OCI-LY1 (cell line): ENCODE measurements around the gene SMYD3.

Experiments used
- H2AFZ ChIP-seq: fragments of 200-600 bp; sonication (generic), shearing (Covaris generic); 2 replicates; pipeline ENCODE4 v1.6.0; 2014; ENCODE audit warnings: antibody characterized with exemption, mild to moderate bottlenecking, low read length
- H3F3A ChIP-seq: fragments of 200-600 bp; sonication (generic), shearing (Covaris generic); 2 replicates; pipeline ENCODE4 v1.6.0; 2014; ENCODE audit warnings: mild to moderate bottlenecking, antibody characterized with exemption, low read length, moderate library complexity; ENCODE audit not compliant: insufficient read depth
- H3K27ac ChIP-seq: fragments of 200-600 bp; sonication (generic); 2 replicates; pipeline ENCODE4 v1.5.1; 2014; ENCODE audit warnings: low read length, mixed run types, mild to moderate bottlenecking, low read depth; ENCODE audit not compliant: poor library complexity, severe bottlenecking
- H3K27me3 ChIP-seq: fragments of 200-600 bp; sonication (generic); 2 replicates; pipeline ENCODE4 v1.6.0; 2014; ENCODE audit warnings: antibody characterized with exemption, mild to moderate bottlenecking, low read length, moderate library complexity; ENCODE audit not compliant: insufficient read depth
- H3K36me3 ChIP-seq: fragments of 200-600 bp; sonication (generic); 2 replicates; pipeline ENCODE4 v1.6.1; 2014; ENCODE audit warnings: mild to moderate bottlenecking, antibody characterized with exemption, low read length, moderate library complexity, mixed read lengths; ENCODE audit not compliant: insufficient read depth
- H3K4me1 ChIP-seq: fragments of 200-600 bp; sonication (generic); 2 replicates; pipeline ENCODE4 v1.5.1; 2014; ENCODE audit warnings: mild to moderate bottlenecking, low read length, moderate library complexity; ENCODE audit not compliant: insufficient read depth, severe bottlenecking
- H3K4me2 ChIP-seq: fragments of 200-600 bp; sonication (generic), shearing (Covaris generic); 2 replicates; pipeline ENCODE4 v1.6.1; 2014; ENCODE audit warnings: low read length
- H3K4me3 ChIP-seq: fragments of 200-600 bp; sonication (generic); 2 replicates; pipeline ENCODE4 v1.5.1; 2014; ENCODE audit warnings: low read length, low read depth, mild to moderate bottlenecking, mixed read lengths; ENCODE audit not compliant: poor library complexity, severe bottlenecking
- H3K79me2 ChIP-seq: fragments of 200-600 bp; shearing (Covaris generic); 2 replicates; pipeline ENCODE4 v1.6.1; 2016; ENCODE audit warnings: mixed run types, low read length, mixed read lengths; ENCODE audit not compliant: insufficient read depth
- H3K9ac ChIP-seq: fragments of 200-600 bp; sonication (generic), shearing (Covaris generic); 2 replicates; pipeline ENCODE4 v1.6.1; 2014; ENCODE audit warnings: mild to moderate bottlenecking, low read length, mixed read lengths
- H3K9me2 ChIP-seq: fragments of 200-600 bp; sonication (generic), shearing (Covaris generic); 2 replicates; pipeline ENCODE4 v1.6.1; 2014; ENCODE audit warnings: low read depth, mild to moderate bottlenecking, low read length, mixed read lengths
- H3K9me3 ChIP-seq: fragments of 200-600 bp; shearing (Covaris generic); 2 replicates; pipeline ENCODE4 v1.6.1; 2014; ENCODE audit warnings: low read length, mixed read lengths
- H4K20me1 ChIP-seq: fragments of 200-600 bp; sonication (generic), shearing (Covaris generic); 2 replicates; pipeline ENCODE4 v1.6.0; 2016; ENCODE audit warnings: mild to moderate bottlenecking, low read length; ENCODE audit not compliant: insufficient read depth
- CTCF ChIP-seq: fragments of 200-600 bp; sonication (generic), shearing (Covaris generic); IDR thresholded peaks from 2 replicates; pipeline ENCODE4 v1.5.1; 2017; ENCODE audit warnings: mild to moderate bottlenecking, antibody characterized with exemption, low read length, moderate library complexity, mixed read lengths
- EZH2 ChIP-seq: fragments of 200-600 bp; sonication (generic), shearing (Covaris generic); IDR thresholded peaks from 2 replicates; pipeline ENCODE4 v1.8.0; 2017; ENCODE audit warnings: borderline replicate concordance, mixed run types, mild to moderate bottlenecking, antibody characterized with exemption, low read length, moderate library complexity, mixed read lengths

Gene SMYD3

GRCh38 chr1:246104927-246105326 is 402.2 kb downstream of the SMYD3 start:
- Histone ChIP-seq H3K27me3 (no peaks in the 10 kb centered on the region), H3K9ac (no peak overlapping the region), H3K4me3 (no peak overlapping the region), H2AFZ (no peak overlapping the region), H3K9me2 (no peaks in the 10 kb centered on the region), H3K9me3 (no peaks in the 10 kb centered on the region), H3K4me1 (no peaks in the 10 kb centered on the region), H3K4me2 (no peak overlapping the region), H4K20me1 (no peaks in the 10 kb centered on the region), H3K79me2 (no peaks in the 10 kb centered on the region), H3K36me3 (no peaks in the 10 kb centered on the region), H3K27ac (no peak overlapping the region), H3F3A (no peaks in the 10 kb centered on the region)
- TF ChIP-seq EZH2 (no peak), CTCF (no peak)

GRCh38 chr1:246099570-246099969 is 407.5 kb downstream of the SMYD3 start:
- Histone ChIP-seq H3K27ac (no peak overlapping the region), H3K9me3 (no peaks in the 10 kb centered on the region), H3K27me3 (no peaks in the 10 kb centered on the region), H3K4me3 (no peak overlapping the region), H3K9ac (no peak overlapping the region), H3K4me2 (no peak overlapping the region), H3K9me2 (no peaks in the 10 kb centered on the region), H3K79me2 (no peaks in the 10 kb centered on the region), H3K36me3 (no peaks in the 10 kb centered on the region), H3K4me1 (no peaks in the 10 kb centered on the region), H3F3A (no peaks in the 10 kb centered on the region), H4K20me1 (no peaks in the 10 kb centered on the region), H2AFZ (no peak overlapping the region)
- TF ChIP-seq CTCF (no peak), EZH2 (no peak)

- Histone ChIP-seq H3K4me3 (no peak overlapping the region), H3K27ac (no peak overlapping the region), H3F3A (no peaks in the 10 kb centered on the region), H3K27me3 (no peaks in the 10 kb centered on the region), H3K9me2 (no peaks in the 10 kb centered on the region), H3K9ac (no peak overlapping the region), H3K9me3 (no peaks in the 10 kb centered on the region), H3K4me1 (no peaks in the 10 kb centered on the region), H4K20me1 (no peaks in the 10 kb centered on the region), H3K79me2 (no peaks in the 10 kb centered on the region), H2AFZ (no peak overlapping the region), H3K36me3 (no peaks in the 10 kb centered on the region), H3K4me2 (no peak overlapping the region)
- TF ChIP-seq CTCF (no peak), EZH2 (no peak)
Measured at GRCh38 chr1:246096356-246096755, 410.7 kb downstream of the SMYD3 start.
